Heart right ventricle (tissue), 16 donors: ENCODE results near the gene ANKRD22. TPM values are rescaled to one million over a fixed set of nuclear protein-coding genes. Genes with fewer than 3 reads are reported as not detected.

ENCODE experiments used
- ATAC-seq, 8 donors: fragments of 200-7000 bp; cut with Tn5 transposase; one replicate each; pipeline ENCODE4 v1.9.1; 2020; ENCODE audit warnings: mild to moderate bottlenecking in 8 of 8, moderate library complexity in 8 of 8, moderate number of reproducible peaks in 1 of 8
- DNase-seq, 2 donors: peaks; one replicate each; pipeline ENCODE4 v3.0.0-alpha.2; 2020
- H3K27ac ChIP-seq, 10 donors: fragments of 200-600 bp; sonication (generic) in 2 of 10; one replicate each; pipeline versions ENCODE4 v1.5.0 to v1.8.0; 2020 to 2022; ENCODE audit warnings: mild to moderate bottlenecking in 3 of 10
- H3K27me3 ChIP-seq, 7 donors: fragments of 200-600 bp; one replicate each; pipeline ENCODE4 v1.8.0; 2021 to 2022; ENCODE audit warnings: mild to moderate bottlenecking in 2 of 7
- H3K36me3 ChIP-seq, 9 donors: fragments of 200-600 bp; sonication (generic) in 1 of 9; one replicate each; pipeline versions ENCODE4 v1.5.0 to v1.8.0; 2020 to 2022; ENCODE audit warnings: mild to moderate bottlenecking in 2 of 9
- H3K4me1 ChIP-seq, 9 donors: fragments of 200-600 bp; sonication (generic) in 1 of 9; one replicate each; pipeline versions ENCODE4 v1.5.0 to v1.8.0; 2020 to 2022; ENCODE audit warnings: mild to moderate bottlenecking in 4 of 9
- H3K4me3 ChIP-seq, 10 donors: fragments of 200-600 bp; sonication (generic) in 2 of 10; one replicate each; pipeline versions ENCODE4 v1.5.0 to v1.8.0; 2020 to 2022; ENCODE audit warnings: mild to moderate bottlenecking in 7 of 10, moderate library complexity in 2 of 10
- H3K9me3 ChIP-seq, 11 donors: fragments of 200-600 bp in 10 of 11; sonication (generic) in 2 of 11; one replicate each; pipeline versions ENCODE4 v1.5.0 to v1.8.0; 2013 to 2022; ENCODE audit warnings: mild to moderate bottlenecking in 2 of 11, control low read depth in 1 of 11, moderate library complexity in 1 of 11
- CTCF ChIP-seq, 9 donors: fragments of 200-600 bp; sonication (generic) in 2 of 9; IDR thresholded peaks; one replicate each; pipeline versions ENCODE4 v1.5.0 to v1.8.0; 2021 to 2022; ENCODE audit warnings: antibody characterized with exemption in 9 of 9, mild to moderate bottlenecking in 5 of 9, moderate library complexity in 1 of 9
- WGBS, 2 donors: extraction: QIAGEN DNeasy Blood & Tissue Kit; methylation state at CpG; one replicate each; pipeline ENCODE4 v1.1.7; 2013; ENCODE audit warnings: inconsistent platforms in 1 of 2; 5-methylcytosine and 5-hydroxymethylcytosine counted together
- intact Hi-C, 10 donors: fragments of 100-400 bp; cut with DNase I; formaldehyde crosslinking; loops; one replicate each; pipeline versions ENCODE4 v1.11.1 to v1.14.2; 2022
- polyA plus RNA-seq, 2 donors: library from polyadenylated mRNA; stranded (reverse); fragments of 200-250 nt; gene quantifications; one replicate each; pipeline ENCODE4 v1.2.3, GENCODE V29; 2013
- total RNA-seq, 10 donors: library from RNA; stranded (reverse); fragmentation: NEBNext Ultra II Directional in 3 of 10; extraction: Animal tissue kit (Norgen Biotek cat#: 25700) in 3 of 10; gene quantifications; one replicate each; pipeline versions ENCODE4 v1.2.1 to v1.2.4, GENCODE V29; 2021 to 2023
- donor health status: Arrhythmogenic right ventricular cardiomyopathy.
- donor health status: ischemic (EF 13 %, LVEDD 7.1; RV severe dilation, severe dysfunction).
- donor health status: healthy with polysubstance abuse.
- donor health status: DM: no; HTN: yes; CAD: no.
- donor health status: DM: no; HTN: no; CAD: no.
- donor health status: ischemic (EF 25% LVEDD 6.9; RV normal size, moderate dysfunction).
- donor health status: ischemic (EF 25% LVEDD 5.7; RV mildly dilated, moderate dysfunction).
- donor health status: healthy.
- donor health status: DM: yes; HTN: yes; CAD: no.
- donor health status: Ischemic cardiomyopathy.
- donor health status: ischemic (EF 35%, LVEDD 5.7; RV mildly dilated, moderate dysfunction).
- donor health status: nonischemic (EF 11% LVEDD 7.7; RV severe dilation, severe dysfunction).
- donor health status: DM: yes; HTN: yes; CAD: no.
- donor health status: PGD.
- donor health status: ischemic (EF 29% LVEDD 5.4; RV normal size, mild dysfunction).
- donor health status: nonischemic (EF 23%, LVEDD 6.1; RV moderate dilation, normal function).

ANKRD22 gene
- total and polyA plus RNA-seq, 12 donors = 0.12 to 4.9 (median 0.15) TPM; not detected in 8

- H3K36me3 ChIP-seq = no peaks in the 10 kb centered on the region
- H3K27ac ChIP-seq = no peak overlapping the region
- no peak for ATAC-seq
- no peak for TF ChIP-seq CTCF (IDR thresholded peaks at IDR 0.05)
- DNase-seq = no peak
- H3K4me3 ChIP-seq = no peak overlapping the region
- H3K9me3 ChIP-seq = no peaks in the 10 kb centered on the region
- peaks cover 0 to 29% (median 0%) of the 10 kb centered on the region in 9 donors for H3K4me1 ChIP-seq
- WGBS, 2 donors = 77 to 78% methylated on average over 8 of the region's 8 CpGs
- peaks cover 0 to 13% (median 0%) of the 10 kb centered on the region in 7 donors for H3K27me3 ChIP-seq
- intact Hi-C loops = loop anchor here in 5 of 10 donors (10.0 kb wide), 2 partner anchors 153 to 383 kb away; no protein-coding TSS in a partner anchor
These were observed 19.9 kb downstream of the ANKRD22 start for GRCh38 chr10:88831709-88832108.

GRCh38 chr10:88830643-88831268 lies 20.9 kb downstream of the ANKRD22 start:
- DNase-seq = no peak
- Histone ChIP-seq H3K9me3 (no peaks in the 10 kb centered on the region), H3K27ac (no peak overlapping the region), H3K36me3 (no peaks in the 10 kb centered on the region), H3K4me1 (peaks cover 0 to 31% (median 0%) of the 10 kb centered on the region in 9 donors), H3K27me3 (peaks cover 0 to 13% (median 0%) of the 10 kb centered on the region in 7 donors), H3K4me3 (no peak overlapping the region)
- ATAC-seq = no peak
- whole genome bisulfite sequencing, 2 donors = 74 to 80% methylated on average over 9 of the region's 9 CpGs
- intact Hi-C loops = loop anchor here in 5 of 10 donors (10.0 kb wide), 2 partner anchors 154 to 384 kb away; no protein-coding TSS in a partner anchor
- no peak for TF ChIP-seq CTCF (IDR thresholded peaks at IDR 0.05)

- Histone ChIP-seq H3K27me3 (peaks cover 0 to 13% (median 0%) of the 10 kb centered on the region in 7 donors), H3K9me3 (no peaks in the 10 kb centered on the region), H3K4me1 (peaks cover 0 to 11% (median 0%) of the 10 kb centered on the region in 9 donors), H3K36me3 (no peaks in the 10 kb centered on the region), H3K27ac (no peak overlapping the region), H3K4me3 (no peak overlapping the region)
- 68 to 83% methylated on average over 1 of the region's 1 CpG for WGBS, 2 donors
- ATAC-seq (no peak), DNase-seq (no peak)
- intact Hi-C loops = no loop called here
- TF ChIP-seq CTCF (IDR thresholded peaks at IDR 0.05) = no peak
These were observed 23.3 kb downstream of the ANKRD22 start for GRCh38 chr10:88828310-88828709.

GRCh38 chr10:88827671-88828070 lies 24.0 kb downstream of the ANKRD22 start:
- Histone ChIP-seq H3K9me3 (no peaks in the 10 kb centered on the region), H3K36me3 (no peaks in the 10 kb centered on the region), H3K4me3 (no peak overlapping the region), H3K4me1 (peaks cover 0 to 8% (median 0%) of the 10 kb centered on the region in 9 donors), H3K27me3 (peaks cover 0 to 13% (median 0%) of the 10 kb centered on the region in 7 donors), H3K27ac (no peak overlapping the region)
- ATAC-seq = no peak
- intact Hi-C loops = no loop called here
- WGBS, 2 donors = 98 to 99% methylated on average over 2 of the region's 2 CpGs
- TF ChIP-seq CTCF (IDR thresholded peaks at IDR 0.05) = no peak
- DNase-seq = no peak
